Gastrocnemius medialis (tissue), 4 donors: ENCODE data around the gene TTLL1.

Experiments used
- POLR2A ChIP-seq, 2 donors: fragments of 450-650 bp; IDR thresholded peaks; one replicate each; pipeline ENCODE4 v1.6.1; 2017; ENCODE audit warnings: antibody characterized with exemption in 2 of 2, mild to moderate bottlenecking in 2 of 2, moderate library complexity in 2 of 2
- TF ChIP-seq, protein P1 (sequence below), 5 experiments: fragments of 450-650 bp in 3 of 5; fragments of 200-600 bp in 2 of 5; sonication (generic) in 2 of 5; IDR thresholded peaks in 4 of 5; conservative IDR thresholded peaks in 1 of 5; 1 replicate in 4 of 5; 2 replicates in 1 of 5; pipeline ENCODE4 v1.5.1; 2016 to 2019; ENCODE audit warnings: antibody characterized with exemption in 5 of 5, mild to moderate bottlenecking in 3 of 5, moderate library complexity in 3 of 5

DNA sequence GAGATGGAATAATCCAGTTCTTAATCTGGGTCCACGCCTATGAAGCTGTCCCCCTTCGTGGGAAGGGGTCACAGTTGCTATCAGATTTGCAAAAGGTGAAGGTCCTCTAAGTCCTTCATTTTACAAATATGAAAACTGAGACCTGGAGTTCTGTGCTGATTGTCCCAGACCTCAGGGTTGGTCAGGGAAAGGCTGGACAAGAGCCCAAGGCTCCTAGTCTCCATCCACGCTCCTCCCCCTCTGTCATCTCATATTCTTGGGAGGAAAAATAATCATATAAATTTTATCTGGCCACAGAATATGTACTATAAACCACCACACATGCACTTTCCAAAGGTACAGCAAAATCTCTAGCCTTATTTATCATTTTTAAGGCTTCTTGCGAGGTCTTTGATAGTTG lies 79.7 kb downstream of the TTLL1 start:
- TF ChIP-seq, protein P1, sequence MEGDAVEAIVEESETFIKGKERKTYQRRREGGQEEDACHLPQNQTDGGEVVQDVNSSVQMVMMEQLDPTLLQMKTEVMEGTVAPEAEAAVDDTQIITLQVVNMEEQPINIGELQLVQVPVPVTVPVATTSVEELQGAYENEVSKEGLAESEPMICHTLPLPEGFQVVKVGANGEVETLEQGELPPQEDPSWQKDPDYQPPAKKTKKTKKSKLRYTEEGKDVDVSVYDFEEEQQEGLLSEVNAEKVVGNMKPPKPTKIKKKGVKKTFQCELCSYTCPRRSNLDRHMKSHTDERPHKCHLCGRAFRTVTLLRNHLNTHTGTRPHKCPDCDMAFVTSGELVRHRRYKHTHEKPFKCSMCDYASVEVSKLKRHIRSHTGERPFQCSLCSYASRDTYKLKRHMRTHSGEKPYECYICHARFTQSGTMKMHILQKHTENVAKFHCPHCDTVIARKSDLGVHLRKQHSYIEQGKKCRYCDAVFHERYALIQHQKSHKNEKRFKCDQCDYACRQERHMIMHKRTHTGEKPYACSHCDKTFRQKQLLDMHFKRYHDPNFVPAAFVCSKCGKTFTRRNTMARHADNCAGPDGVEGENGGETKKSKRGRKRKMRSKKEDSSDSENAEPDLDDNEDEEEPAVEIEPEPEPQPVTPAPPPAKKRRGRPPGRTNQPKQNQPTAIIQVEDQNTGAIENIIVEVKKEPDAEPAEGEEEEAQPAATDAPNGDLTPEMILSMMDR (IDR thresholded peaks at IDR 0.05 in 4 of 5, conservative IDR thresholded peaks at IDR 0.05 in 1 of 5): no peak
- no peak for TF ChIP-seq POLR2A (IDR thresholded peaks at IDR 0.05)
